ENCODE data around the gene PLOD2. TPM values are rescaled to one million over a fixed set of nuclear protein-coding genes. Genes with fewer than 3 reads are reported as not detected.

PLOD2 gene
- total and polyA plus RNA-seq, 2 of the 8 experiments (the other 6 are each of a cell fraction or from before 2014, with no cell fraction given) = 4.0 to 28.7 TPM

DNA sequence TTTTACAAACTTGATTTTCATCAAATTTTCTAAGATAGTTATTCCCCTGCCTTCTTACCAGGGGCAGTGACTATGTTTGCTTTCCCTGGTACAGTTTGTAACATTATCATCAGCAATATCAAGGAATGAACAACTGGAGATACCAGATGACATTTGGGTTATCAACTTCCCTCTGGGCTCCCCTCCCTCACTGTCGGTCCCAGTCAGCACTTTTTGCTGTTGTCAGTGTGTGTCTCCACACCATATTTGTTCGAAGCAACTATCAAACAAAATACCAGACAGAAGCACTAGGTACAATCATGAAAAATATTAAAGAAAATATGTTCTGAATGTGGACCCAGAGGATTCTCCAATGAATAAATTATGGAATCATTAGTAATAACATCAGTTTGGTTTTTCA is 75.3 kb downstream of the PLOD2 start (continued):
- TF ChIP-seq TCF12 (IDR thresholded peaks at IDR 0.05; ENCODE audit: low read depth, low read length) (no peak), KDM4A (IDR thresholded peaks at IDR 0.05; ENCODE audit: low read depth, low read length, severe bottlenecking) (no peak), YY1 (IDR thresholded peaks at IDR 0.05; ENCODE audit: low read depth, low read length) (no peak), JUN (IDR thresholded peaks at IDR 0.05; ENCODE audit: low read depth, low read length) (no peak)

Data from H1 (cell line).